GM12801 (cell line): Measurements from ENCODE around the gene MRFAP1.

Experiments used
- CTCF ChIP-seq: IDR thresholded peaks from one replicate; pipeline ENCODE4 v1.5.1; 2011; ENCODE audit warnings: control low read depth; ENCODE audit not compliant: insufficient read length; ENCODE audit errors: extremely low read depth

Gene MRFAP1

GRCh38 chr4:6626066-6626465, 14.4 kb upstream of the MRFAP1 start:
- no peak for TF ChIP-seq CTCF

GRCh38 chr4:6627832-6628231, 12.7 kb upstream of the MRFAP1 start:
- TF ChIP-seq CTCF: no peak

- no peak for TF ChIP-seq CTCF
Observed at GRCh38 chr4:6632125-6632524, 8.4 kb upstream of the MRFAP1 start.

- TF ChIP-seq CTCF: no peak
Observed at GRCh38 chr4:6633091-6633906, 7.2 kb upstream of the MRFAP1 start.

GRCh38 chr4:6634746-6635145, 5.7 kb upstream of the MRFAP1 start:
- TF ChIP-seq CTCF: no peak

- no peak for TF ChIP-seq CTCF
Observed at GRCh38 chr4:6639137-6639680, 1.3 kb upstream of the MRFAP1 start.

- no peak for TF ChIP-seq CTCF
Observed at GRCh38 chr4:6641164-6641970, 882 bp downstream of the MRFAP1 start.
